ENCODE data around the gene LTA4H.

Gene LTA4H

DNA sequence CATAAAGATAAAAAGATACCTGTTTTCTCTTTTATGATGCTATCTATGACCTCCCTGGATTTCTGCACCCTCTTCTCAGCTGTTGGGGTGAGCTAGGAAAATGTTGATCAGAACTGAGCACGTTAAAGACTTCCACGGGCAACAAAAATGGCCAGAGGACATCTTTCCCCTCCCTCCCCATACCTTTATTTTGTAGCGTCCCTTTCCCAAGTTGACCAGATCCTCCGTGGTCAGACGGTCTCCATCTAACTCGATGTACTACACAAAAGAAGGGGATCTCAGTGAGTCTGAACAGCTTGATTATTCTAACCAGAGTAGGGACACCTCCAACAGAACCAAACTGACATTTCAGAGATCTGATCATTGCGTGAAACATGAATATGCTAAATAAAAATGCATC, 41.5 kb downstream of the LTA4H start:
- ATAC-seq = no peak
- TF ChIP-seq TCF4 (CRISPR knock-in tag; IDR thresholded peaks at IDR 0.05; ENCODE audit: borderline replicate concordance) = no peak
- no peak for TF ChIP-seq OSR1 (CRISPR knock-in tag; IDR thresholded peaks at IDR 0.05)
- TF ChIP-seq, protein P1, sequence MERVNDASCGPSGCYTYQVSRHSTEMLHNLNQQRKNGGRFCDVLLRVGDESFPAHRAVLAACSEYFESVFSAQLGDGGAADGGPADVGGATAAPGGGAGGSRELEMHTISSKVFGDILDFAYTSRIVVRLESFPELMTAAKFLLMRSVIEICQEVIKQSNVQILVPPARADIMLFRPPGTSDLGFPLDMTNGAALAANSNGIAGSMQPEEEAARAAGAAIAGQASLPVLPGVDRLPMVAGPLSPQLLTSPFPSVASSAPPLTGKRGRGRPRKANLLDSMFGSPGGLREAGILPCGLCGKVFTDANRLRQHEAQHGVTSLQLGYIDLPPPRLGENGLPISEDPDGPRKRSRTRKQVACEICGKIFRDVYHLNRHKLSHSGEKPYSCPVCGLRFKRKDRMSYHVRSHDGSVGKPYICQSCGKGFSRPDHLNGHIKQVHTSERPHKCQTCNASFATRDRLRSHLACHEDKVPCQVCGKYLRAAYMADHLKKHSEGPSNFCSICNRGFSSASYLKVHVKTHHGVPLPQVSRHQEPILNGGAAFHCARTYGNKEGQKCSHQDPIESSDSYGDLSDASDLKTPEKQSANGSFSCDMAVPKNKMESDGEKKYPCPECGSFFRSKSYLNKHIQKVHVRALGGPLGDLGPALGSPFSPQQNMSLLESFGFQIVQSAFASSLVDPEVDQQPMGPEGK (CRISPR knock-in tag; IDR thresholded peaks at IDR 0.05; ENCODE audit: borderline replicate concordance) = no peak
- TF ChIP-seq BACH2 (CRISPR knock-in tag; IDR thresholded peaks at IDR 0.05; ENCODE audit: borderline replicate concordance) = no peak
- no peak for TF ChIP-seq GLIS3 (CRISPR knock-in tag; IDR thresholded peaks at IDR 0.05)
- TF ChIP-seq, protein P2, sequence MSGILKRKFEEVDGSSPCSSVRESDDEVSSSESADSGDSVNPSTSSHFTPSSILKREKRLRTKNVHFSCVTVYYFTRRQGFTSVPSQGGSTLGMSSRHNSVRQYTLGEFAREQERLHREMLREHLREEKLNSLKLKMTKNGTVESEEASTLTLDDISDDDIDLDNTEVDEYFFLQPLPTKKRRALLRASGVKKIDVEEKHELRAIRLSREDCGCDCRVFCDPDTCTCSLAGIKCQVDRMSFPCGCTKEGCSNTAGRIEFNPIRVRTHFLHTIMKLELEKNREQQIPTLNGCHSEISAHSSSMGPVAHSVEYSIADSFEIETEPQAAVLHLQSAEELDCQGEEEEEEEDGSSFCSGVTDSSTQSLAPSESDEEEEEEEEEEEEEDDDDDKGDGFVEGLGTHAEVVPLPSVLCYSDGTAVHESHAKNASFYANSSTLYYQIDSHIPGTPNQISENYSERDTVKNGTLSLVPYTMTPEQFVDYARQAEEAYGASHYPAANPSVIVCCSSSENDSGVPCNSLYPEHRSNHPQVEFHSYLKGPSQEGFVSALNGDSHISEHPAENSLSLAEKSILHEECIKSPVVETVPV (CRISPR knock-in tag; IDR thresholded peaks at IDR 0.05) = no peak
- TF ChIP-seq, protein P3, sequence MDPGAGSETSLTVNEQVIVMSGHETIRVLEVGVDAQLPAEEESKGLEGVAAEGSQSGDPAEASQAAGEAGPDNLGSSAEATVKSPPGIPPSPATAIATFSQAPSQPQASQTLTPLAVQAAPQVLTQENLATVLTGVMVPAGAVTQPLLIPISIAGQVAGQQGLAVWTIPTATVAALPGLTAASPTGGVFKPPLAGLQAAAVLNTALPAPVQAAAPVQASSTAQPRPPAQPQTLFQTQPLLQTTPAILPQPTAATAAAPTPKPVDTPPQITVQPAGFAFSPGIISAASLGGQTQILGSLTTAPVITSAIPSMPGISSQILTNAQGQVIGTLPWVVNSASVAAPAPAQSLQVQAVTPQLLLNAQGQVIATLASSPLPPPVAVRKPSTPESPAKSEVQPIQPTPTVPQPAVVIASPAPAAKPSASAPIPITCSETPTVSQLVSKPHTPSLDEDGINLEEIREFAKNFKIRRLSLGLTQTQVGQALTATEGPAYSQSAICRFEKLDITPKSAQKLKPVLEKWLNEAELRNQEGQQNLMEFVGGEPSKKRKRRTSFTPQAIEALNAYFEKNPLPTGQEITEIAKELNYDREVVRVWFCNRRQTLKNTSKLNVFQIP (CRISPR knock-in tag; IDR thresholded peaks at IDR 0.05; ENCODE audit: borderline replicate concordance, low read depth) = no peak
- TF ChIP-seq ZNF70 (CRISPR knock-in tag; IDR thresholded peaks at IDR 0.05) = no peak
- no peak for TF ChIP-seq CSDC2 (CRISPR knock-in tag; IDR thresholded peaks at IDR 0.05)
- no peak for TF ChIP-seq PPARA (CRISPR knock-in tag; IDR thresholded peaks at IDR 0.05; ENCODE audit: borderline replicate concordance)

DNA sequence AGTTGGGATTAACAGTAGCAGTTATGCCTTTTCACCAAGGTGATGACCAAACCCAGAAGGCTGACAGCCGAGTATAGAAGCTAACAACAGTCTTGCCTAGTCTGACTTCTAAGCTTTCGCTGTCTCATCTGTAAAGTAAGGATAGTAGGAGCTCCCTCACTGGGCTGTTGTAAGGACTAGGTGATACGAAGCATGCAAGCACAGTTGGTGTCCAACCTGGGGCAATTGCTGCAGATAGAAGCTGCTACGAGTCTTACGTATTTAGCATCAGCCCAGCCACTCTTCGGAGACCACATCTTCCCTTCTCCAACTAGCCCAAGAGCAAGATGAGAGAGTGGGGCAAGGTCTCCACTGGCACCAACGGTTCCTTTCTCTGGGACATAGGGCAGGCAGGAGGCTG, 45.3 kb downstream of the LTA4H start:
- TF ChIP-seq ZFP3 (CRISPR knock-in tag; IDR thresholded peaks at IDR 0.05) (no peak), TOX (CRISPR knock-in tag; IDR thresholded peaks at IDR 0.05; ENCODE audit: borderline replicate concordance) (no peak), ZNF565 (CRISPR knock-in tag; conservative IDR thresholded peaks at IDR 0.05; ENCODE audit: low read depth) (no peak), ZC3H10 (CRISPR knock-in tag; IDR thresholded peaks at IDR 0.05) (no peak), BACH2 (CRISPR knock-in tag; IDR thresholded peaks at IDR 0.05; ENCODE audit: borderline replicate concordance) (no peak)
- no peak for ATAC-seq

DNA sequence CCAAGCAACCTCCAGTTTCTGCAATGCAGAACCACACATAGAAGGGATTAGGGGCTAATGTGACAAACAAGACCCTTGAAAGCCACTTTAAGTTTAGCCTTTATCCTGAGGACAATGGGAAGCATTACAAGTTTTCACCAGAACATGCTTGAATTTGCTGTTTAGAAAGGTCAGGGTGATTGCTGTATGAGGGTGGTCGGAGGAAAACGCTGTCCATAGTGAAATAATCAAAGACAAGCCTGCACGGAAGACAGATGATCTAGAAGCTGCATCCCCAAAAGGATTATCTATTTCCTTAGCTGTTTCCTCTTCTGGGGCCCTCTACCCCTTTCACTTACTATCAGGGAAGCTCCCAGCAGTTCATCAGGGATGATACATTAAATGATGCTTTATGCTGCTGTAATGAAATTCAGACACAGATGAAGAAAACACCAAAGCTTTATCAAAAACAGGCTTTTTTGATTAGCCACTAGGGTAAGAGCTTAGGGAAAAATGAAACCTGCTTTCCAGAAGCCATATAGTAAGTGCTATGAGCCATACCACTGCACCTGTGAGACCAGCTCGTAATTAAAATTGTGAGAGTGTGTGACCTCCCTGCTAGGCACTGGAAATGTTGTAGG, 45.8 kb downstream of the LTA4H start:
- TF ChIP-seq ESRRG (CRISPR knock-in tag; IDR thresholded peaks at IDR 0.05) (no peak), TCF4 (CRISPR knock-in tag; IDR thresholded peaks at IDR 0.05; ENCODE audit: borderline replicate concordance) (peak; percentile 73; the same call in 1 of the 2 replicates)
- no peak; the same call in 2 of the 3 replicates for ATAC-seq

DNA sequence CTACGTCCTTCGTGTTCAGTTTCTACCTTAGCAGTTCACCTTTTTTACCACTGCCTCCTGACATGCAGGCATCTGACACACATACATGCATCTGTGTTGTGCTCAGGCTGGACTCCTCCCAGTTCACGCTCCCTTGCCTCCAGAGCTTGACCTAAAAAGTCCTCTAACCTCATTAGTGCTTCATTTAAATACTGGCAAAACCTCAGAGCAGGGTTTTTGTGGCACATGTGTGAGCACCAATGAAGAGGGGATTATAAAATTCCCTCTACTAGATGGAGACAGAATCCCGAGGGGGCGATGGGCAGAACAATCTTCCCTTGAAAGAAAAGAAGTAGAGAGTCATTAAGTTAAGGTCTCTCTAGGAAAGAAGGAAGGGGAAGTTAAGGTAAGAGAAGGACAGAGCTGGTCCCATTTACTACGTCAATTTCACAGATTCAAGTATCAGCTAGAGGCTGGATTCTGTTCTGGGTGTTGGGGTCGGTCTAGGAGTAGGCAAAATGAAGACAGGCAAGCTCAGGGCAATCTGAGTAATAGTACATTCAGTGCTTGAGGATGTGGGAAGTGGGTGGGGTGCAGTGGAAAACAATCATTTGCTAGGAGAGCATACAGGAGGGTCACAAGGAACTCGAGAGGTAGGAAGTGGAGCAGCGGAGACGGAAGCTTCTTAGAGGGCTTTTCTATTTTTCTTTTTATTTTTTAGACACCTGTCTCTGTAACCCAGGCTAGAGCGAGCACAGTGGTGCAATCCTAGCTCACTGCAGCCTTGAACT, 46.7 kb downstream of the LTA4H start:
- no peak for ATAC-seq
- TF ChIP-seq OSR1 (CRISPR knock-in tag; IDR thresholded peaks at IDR 0.05) = no peak
- no peak for TF ChIP-seq ISL1 (CRISPR knock-in tag; IDR thresholded peaks at IDR 0.05)

DNA sequence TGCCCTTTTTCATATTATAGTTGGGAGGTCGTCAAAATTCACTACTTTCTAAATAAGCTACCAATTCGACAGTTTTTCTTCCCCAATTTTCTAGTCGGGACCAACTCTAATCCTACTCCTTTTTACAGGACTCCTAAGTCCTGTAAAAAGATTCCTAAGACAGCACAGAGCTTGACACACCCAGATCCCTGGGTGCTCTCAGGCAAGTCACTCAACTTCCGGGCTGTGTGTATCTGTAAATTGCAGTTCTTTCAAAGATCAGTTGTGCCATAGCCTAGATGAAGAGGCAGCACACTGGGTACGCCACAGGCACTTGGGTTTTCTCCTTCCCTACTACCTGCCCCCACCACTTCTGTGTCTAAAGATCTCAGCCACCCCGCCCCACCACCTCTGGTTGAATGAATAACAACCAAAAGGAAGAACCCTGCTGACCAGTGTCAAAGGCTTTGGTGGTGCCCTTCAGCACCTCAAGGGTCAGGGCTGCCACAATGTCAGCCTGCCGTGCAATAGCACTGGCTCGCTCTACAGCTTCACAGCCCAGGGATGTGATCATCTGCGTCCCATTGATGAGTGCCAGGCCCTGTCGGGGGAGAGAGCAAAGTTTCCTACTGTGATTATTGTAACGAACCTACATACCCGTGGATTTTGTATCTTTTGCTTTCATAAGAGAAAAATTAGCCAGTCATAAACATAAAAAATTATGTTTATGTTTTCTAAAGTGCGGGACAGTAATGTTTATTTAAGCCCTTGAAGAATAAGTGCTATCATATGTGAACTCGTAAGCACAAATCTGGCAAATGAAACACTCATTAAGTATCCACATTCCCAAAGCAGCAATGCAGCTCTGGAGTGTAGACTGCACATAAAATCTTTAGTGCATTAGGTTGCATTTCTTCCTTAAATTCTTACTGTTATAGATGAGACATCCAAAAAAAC, 48.5 kb downstream of the LTA4H start:
- no peak for ATAC-seq
- no peak for TF ChIP-seq ESRRG (CRISPR knock-in tag; IDR thresholded peaks at IDR 0.05)
- no peak for TF ChIP-seq RARB (CRISPR knock-in tag; IDR thresholded peaks at IDR 0.05)
- no peak for TF ChIP-seq ZNF8 (CRISPR knock-in tag; IDR thresholded peaks at IDR 0.05)
- TF ChIP-seq BACH2 (CRISPR knock-in tag; IDR thresholded peaks at IDR 0.05; ENCODE audit: borderline replicate concordance) = no peak
- TF ChIP-seq CSDC2 (CRISPR knock-in tag; IDR thresholded peaks at IDR 0.05) = no peak
- TF ChIP-seq, protein P3 (CRISPR knock-in tag; IDR thresholded peaks at IDR 0.05; ENCODE audit: borderline replicate concordance, low read depth) = no peak
- TF ChIP-seq, protein P2 (CRISPR knock-in tag; IDR thresholded peaks at IDR 0.05) = no peak
- TF ChIP-seq PPARA (CRISPR knock-in tag; IDR thresholded peaks at IDR 0.05; ENCODE audit: borderline replicate concordance) = no peak
- TF ChIP-seq TCF4 (CRISPR knock-in tag; IDR thresholded peaks at IDR 0.05; ENCODE audit: borderline replicate concordance) = no peak
- no peak for TF ChIP-seq OSR1 (CRISPR knock-in tag; IDR thresholded peaks at IDR 0.05)
- no peak for TF ChIP-seq ZC3H10 (CRISPR knock-in tag; IDR thresholded peaks at IDR 0.05)
- TF ChIP-seq ZFP3 (CRISPR knock-in tag; IDR thresholded peaks at IDR 0.05) = no peak
- no peak for TF ChIP-seq ZNF70 (CRISPR knock-in tag; IDR thresholded peaks at IDR 0.05)
- no peak for TF ChIP-seq ISL1 (CRISPR knock-in tag; IDR thresholded peaks at IDR 0.05)
- no peak for TF ChIP-seq TOX (CRISPR knock-in tag; IDR thresholded peaks at IDR 0.05; ENCODE audit: borderline replicate concordance)
- TF ChIP-seq, protein P4, sequence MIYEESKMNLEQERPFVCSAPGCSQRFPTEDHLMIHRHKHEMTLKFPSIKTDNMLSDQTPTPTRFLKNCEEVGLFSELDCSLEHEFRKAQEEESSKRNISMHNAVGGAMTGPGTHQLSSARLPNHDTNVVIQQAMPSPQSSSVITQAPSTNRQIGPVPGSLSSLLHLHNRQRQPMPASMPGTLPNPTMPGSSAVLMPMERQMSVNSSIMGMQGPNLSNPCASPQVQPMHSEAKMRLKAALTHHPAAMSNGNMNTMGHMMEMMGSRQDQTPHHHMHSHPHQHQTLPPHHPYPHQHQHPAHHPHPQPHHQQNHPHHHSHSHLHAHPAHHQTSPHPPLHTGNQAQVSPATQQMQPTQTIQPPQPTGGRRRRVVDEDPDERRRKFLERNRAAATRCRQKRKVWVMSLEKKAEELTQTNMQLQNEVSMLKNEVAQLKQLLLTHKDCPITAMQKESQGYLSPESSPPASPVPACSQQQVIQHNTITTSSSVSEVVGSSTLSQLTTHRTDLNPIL (CRISPR knock-in tag; IDR thresholded peaks at IDR 0.05; ENCODE audit: low read depth) = no peak
- TF ChIP-seq ZFP30 (CRISPR knock-in tag; IDR thresholded peaks at IDR 0.05) = no peak
